Measurements from ENCODE around the gene GLYAT.

GRCh38 chr11:58773337-58773736, 41.6 kb upstream of the GLYAT start:
- TF ChIP-seq EZH2 (IDR thresholded peaks at IDR 0.05; ENCODE audit: borderline replicate concordance, low read length) = no peak
- TF ChIP-seq, protein P1, sequence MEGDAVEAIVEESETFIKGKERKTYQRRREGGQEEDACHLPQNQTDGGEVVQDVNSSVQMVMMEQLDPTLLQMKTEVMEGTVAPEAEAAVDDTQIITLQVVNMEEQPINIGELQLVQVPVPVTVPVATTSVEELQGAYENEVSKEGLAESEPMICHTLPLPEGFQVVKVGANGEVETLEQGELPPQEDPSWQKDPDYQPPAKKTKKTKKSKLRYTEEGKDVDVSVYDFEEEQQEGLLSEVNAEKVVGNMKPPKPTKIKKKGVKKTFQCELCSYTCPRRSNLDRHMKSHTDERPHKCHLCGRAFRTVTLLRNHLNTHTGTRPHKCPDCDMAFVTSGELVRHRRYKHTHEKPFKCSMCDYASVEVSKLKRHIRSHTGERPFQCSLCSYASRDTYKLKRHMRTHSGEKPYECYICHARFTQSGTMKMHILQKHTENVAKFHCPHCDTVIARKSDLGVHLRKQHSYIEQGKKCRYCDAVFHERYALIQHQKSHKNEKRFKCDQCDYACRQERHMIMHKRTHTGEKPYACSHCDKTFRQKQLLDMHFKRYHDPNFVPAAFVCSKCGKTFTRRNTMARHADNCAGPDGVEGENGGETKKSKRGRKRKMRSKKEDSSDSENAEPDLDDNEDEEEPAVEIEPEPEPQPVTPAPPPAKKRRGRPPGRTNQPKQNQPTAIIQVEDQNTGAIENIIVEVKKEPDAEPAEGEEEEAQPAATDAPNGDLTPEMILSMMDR (conservative IDR thresholded peaks at IDR 0.05 in 1 of 2, IDR thresholded peaks at IDR 0.05 in 1 of 2; ENCODE audit: extremely low read depth in 1 of 2, insufficient read depth in 1 of 2, low read depth in 1 of 2, low read length in 2 of 2) = no peak
